GM23248 (cell line): Measurements from ENCODE around the gene RELT.

Experiments
- EZH2 ChIP-seq: fragments of 200-600 bp; sonication (generic); IDR thresholded peaks from 2 replicates; pipeline ENCODE4 v1.6.1; 2018; ENCODE audit warnings: antibody characterized with exemption, mild to moderate bottlenecking; ENCODE audit not compliant: insufficient read depth, poor library complexity, severe bottlenecking
- EZH2phosphoT487 ChIP-seq: fragments of 200-600 bp; sonication (generic); IDR thresholded peaks from 2 replicates; pipeline ENCODE4 v1.6.1; 2018; ENCODE audit warnings: antibody characterized with exemption, moderate library complexity, mild to moderate bottlenecking, low read depth; ENCODE audit not compliant: insufficient read depth

GRCh38 chr11:73359341-73359740 lies 16.9 kb upstream of the RELT start:
- TF ChIP-seq EZH2phosphoT487 (no peak), EZH2 (no peak)
